DND-41 (cell line): ENCODE measurements around the gene ZCWPW1.

ENCODE experiments used
- CTCF ChIP-seq: IDR thresholded peaks from 2 replicates; pipeline ENCODE4 v1.5.1; 2012; ENCODE audit warnings: borderline replicate concordance, low read length, moderate library complexity, mild to moderate bottlenecking; ENCODE audit not compliant: poor library complexity, severe bottlenecking; ENCODE audit errors: extremely low read depth
- EZH2 ChIP-seq: IDR thresholded peaks from 3 replicates; pipeline ENCODE4 v1.6.1; 2012; ENCODE audit warnings: borderline replicate concordance, low read depth, mild to moderate bottlenecking, moderate library complexity, low read length, inconsistent platforms; ENCODE audit not compliant: severe bottlenecking

DNA sequence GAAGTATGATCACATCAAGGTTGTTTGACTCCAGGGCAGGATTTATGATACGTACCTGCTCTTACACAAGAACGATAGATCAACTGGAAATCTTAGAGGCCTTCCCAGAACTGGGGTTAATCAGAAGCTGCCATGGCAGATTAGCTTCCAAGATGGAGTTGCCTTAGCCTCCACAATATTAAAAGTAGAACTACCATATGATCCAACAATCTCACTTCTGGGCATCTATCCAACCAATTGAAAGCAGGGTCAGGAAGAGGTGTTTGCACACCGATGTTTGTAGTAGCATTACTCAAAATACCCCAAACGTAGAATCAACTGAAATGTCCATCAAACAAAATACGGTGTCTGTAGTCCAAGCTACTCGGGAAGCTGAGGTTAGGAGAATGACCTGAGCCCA lies 64.0 kb downstream of the ZCWPW1 start:
- TF ChIP-seq CTCF: no peak
- no peak for TF ChIP-seq EZH2
